Tibial nerve (tissue), 4 donors: ENCODE measurements around the gene DIS3. TPM values are rescaled to one million over a fixed set of nuclear protein-coding genes. Genes with fewer than 3 reads are reported as not detected.
"Not testable (repeated sequence)": the region's sequence is repeated elsewhere in the genome, so short reads cannot be mapped to it uniquely, and the experiment has no call there.

Source experiments
- DNase-seq, 2 donors: peaks; one replicate each; pipeline ENCODE4 v3.0.0-alpha.2; 2019; ENCODE audit warnings: low spot score in 2 of 2
- H3K27ac ChIP-seq, 4 donors: fragments of 200-600 bp; sonication (generic) in 3 of 4; one replicate each; pipeline ENCODE4 v1.5.1; 2017 to 2019; ENCODE audit warnings: mild to moderate bottlenecking in 1 of 4
- H3K27me3 ChIP-seq, 2 donors: fragments of 200-600 bp; sonication (generic) in 1 of 2; one replicate each; pipeline versions ENCODE4 v1.5.1 to v1.6.0; 2017 to 2019
- H3K36me3 ChIP-seq, 3 donors: fragments of 200-600 bp; sonication (generic); one replicate each; pipeline ENCODE4 v1.5.1; 2018 to 2019
- H3K4me1 ChIP-seq, 4 donors: fragments of 200-600 bp; sonication (generic) in 3 of 4; one replicate each; pipeline ENCODE4 v1.5.1; 2017 to 2019
- H3K4me3 ChIP-seq, 4 donors: fragments of 200-600 bp; sonication (generic) in 3 of 4; one replicate each; pipeline ENCODE4 v1.5.1; 2017 to 2019; ENCODE audit warnings: mild to moderate bottlenecking in 1 of 4, moderate library complexity in 1 of 4
- H3K9me3 ChIP-seq, 4 donors: fragments of 200-600 bp; sonication (generic) in 3 of 4; one replicate each; pipeline ENCODE4 v1.5.1; 2017 to 2019
- CTCF ChIP-seq, 5 experiments: fragments of 200-600 bp in 3 of 5; fragments of 450-650 bp in 2 of 5; sonication (generic) in 3 of 5; IDR thresholded peaks; one replicate each; pipeline ENCODE4 v1.5.1; 2016 to 2019; ENCODE audit warnings: antibody characterized with exemption in 5 of 5, mild to moderate bottlenecking in 3 of 5, moderate library complexity in 2 of 5
- EP300 ChIP-seq, 2 donors: sonication (generic); formaldehyde crosslinking; IDR thresholded peaks; one replicate each; pipeline ENCODE4 v1.6.1; 2017; ENCODE audit warnings: antibody characterized with exemption in 2 of 2, mild to moderate bottlenecking in 1 of 2
- POLR2A ChIP-seq, 2 donors: fragments of 450-650 bp; IDR thresholded peaks; one replicate each; pipeline ENCODE4 v1.6.1; 2017; ENCODE audit warnings: antibody characterized with exemption in 2 of 2, mild to moderate bottlenecking in 2 of 2, moderate library complexity in 2 of 2
- WGBS, 2 donors: methylation state at CpG; one replicate each; pipeline ENCODE4 v1.1.5; 2018; 5-methylcytosine and 5-hydroxymethylcytosine counted together
- small RNA-seq: library from RNA; depleted of rRNA; stranded (forward); fragments of <200 nt; gene quantifications from one replicate; pipeline ENCODE3, GENCODE V24; 2016
- total RNA-seq, 4 donors: library from RNA; depleted of rRNA; stranded (reverse); fragments of >200 nt; gene quantifications; one replicate each; pipeline ENCODE4 v1.1.0, GENCODE V29; 2016

Gene DIS3
- total RNA-seq, 4 donors from 2014 or later = 28.0 to 37.4 (median 30.8) TPM

GRCh38 chr13:72726726-72727416, 54.8 kb downstream of the DIS3 start:
- peaks cover 0 to 28% (median 8%) of the 10 kb centered on the region in 4 donors for H3K4me1 ChIP-seq
- no peak for DNase-seq
- TF ChIP-seq CTCF (IDR thresholded peaks at IDR 0.05) = no peak
- TF ChIP-seq EP300 (IDR thresholded peaks at IDR 0.05) = no peak
- no peak for TF ChIP-seq POLR2A (IDR thresholded peaks at IDR 0.05)
- H3K4me3 ChIP-seq = peak overlapping the region; percentile 62 to 88 (median 82)
- H3K36me3 ChIP-seq = peaks cover 0 to under 1% (median 0%) of the 10 kb centered on the region in 3 donors
- H3K9me3 ChIP-seq = no peaks in the 10 kb centered on the region
- 2 to 3% methylated on average over 39 to 49 of the region's 49 CpGs for WGBS, 2 donors
- H3K27ac ChIP-seq = peak overlapping the region in 3 of 4 donors; percentile 45 to 77 (median 70)
- no peaks in the 10 kb centered on the region for H3K27me3 ChIP-seq

- Histone ChIP-seq H3K4me1 (peaks cover 0 to 28% (median 8%) of the 10 kb centered on the region in 4 donors), H3K4me3 (peak overlapping the region in 1 of 4 donors; percentile 88)
- H3K36me3 ChIP-seq, DNase-seq, H3K27me3 ChIP-seq, H3K27ac ChIP-seq, H3K9me3 ChIP-seq: not testable (repeated sequence)
- WGBS, 2 donors = 89 to 90% methylated on average over 15 of the region's 15 CpGs
Measured at GRCh38 chr13:72726185-72726584, 55.5 kb downstream of the DIS3 start.

- no peak overlapping the region for H3K4me3 ChIP-seq
- H3K9me3 ChIP-seq = peaks cover 0 to 19% (median 0%) of the 10 kb centered on the region in 4 donors
- whole genome bisulfite sequencing, 2 donors = 63 to 65% methylated on average over 3 of the region's 3 CpGs
- DNase-seq = no peak
- TF ChIP-seq EP300 (IDR thresholded peaks at IDR 0.05) = no peak
- TF ChIP-seq POLR2A (IDR thresholded peaks at IDR 0.05) = no peak
- no peak for TF ChIP-seq CTCF (IDR thresholded peaks at IDR 0.05)
- H3K27me3 ChIP-seq = no peaks in the 10 kb centered on the region
- no peaks in the 10 kb centered on the region for H3K4me1 ChIP-seq
- peaks cover 0 to 75% (median 3%) of the 10 kb centered on the region in 3 donors for H3K36me3 ChIP-seq
- no peak overlapping the region for H3K27ac ChIP-seq
Measured at GRCh38 chr13:72716776-72717175, 64.9 kb downstream of the DIS3 start.

Small RNA genes lying within 50 kb of the gene (small RNA-seq; reads per million reads assigned to genes)
- not detected for gene RNU6-80P

Other genes with a start within 250 kb of the DIS3 start
- gene MZT1, start 54.3 kb downstream of the DIS3 start, total RNA-seq = 1 to 10 TPM; 2.7 to 7.6 (median 4.1) TPM
- gene BORA, start 54.0 kb downstream of the DIS3 start, total RNA-seq = 1 to 10 TPM in 3 of 4 donors, under 1 TPM in 1; 0.78 to 3.3 (median 1.9) TPM
- 10 to 100 TPM; 19.4 to 63.8 (median 40.2) TPM for gene PIBF1, start 233 bp upstream of the DIS3 start, total RNA-seq